Panc1 (cell line): ENCODE measurements around the gene CHDH. TPM values are rescaled to one million over a fixed set of nuclear protein-coding genes. Genes with fewer than 3 reads are reported as not detected.

Experiments
- total RNA-seq: library from RNA; stranded (reverse); gene quantifications from one replicate; pipeline ENCODE4 v1.2.1, GENCODE V29; 2021; ENCODE audit not compliant: unreplicated experiment

The CHDH gene
- total RNA-seq, 1 experiment from 2014 or later = 24.1 TPM

Other genes starting within 250 kb of the CHDH start
- 15.9 TPM for gene IL17RB, start 149 bp upstream of the CHDH start, total RNA-seq
- 26.2 TPM for gene ACTR8, start 35.7 kb upstream of the CHDH start, total RNA-seq
- gene SELENOK, start 45.4 kb upstream of the CHDH start, total RNA-seq = 16.3 TPM